Stimulated activated CD4-positive, alpha-beta T cell treated with anti-CD3 and anti-CD28 coated beads, Interleukin-15, amount 100 ng/mL, for 24 hours (primary cell): ENCODE measurements around the gene FLCN.

ENCODE experiments used
- DNase-seq: peaks from one replicate; pipeline ENCODE4 v3.0.0-alpha.2; 2020

The FLCN gene

DNA sequence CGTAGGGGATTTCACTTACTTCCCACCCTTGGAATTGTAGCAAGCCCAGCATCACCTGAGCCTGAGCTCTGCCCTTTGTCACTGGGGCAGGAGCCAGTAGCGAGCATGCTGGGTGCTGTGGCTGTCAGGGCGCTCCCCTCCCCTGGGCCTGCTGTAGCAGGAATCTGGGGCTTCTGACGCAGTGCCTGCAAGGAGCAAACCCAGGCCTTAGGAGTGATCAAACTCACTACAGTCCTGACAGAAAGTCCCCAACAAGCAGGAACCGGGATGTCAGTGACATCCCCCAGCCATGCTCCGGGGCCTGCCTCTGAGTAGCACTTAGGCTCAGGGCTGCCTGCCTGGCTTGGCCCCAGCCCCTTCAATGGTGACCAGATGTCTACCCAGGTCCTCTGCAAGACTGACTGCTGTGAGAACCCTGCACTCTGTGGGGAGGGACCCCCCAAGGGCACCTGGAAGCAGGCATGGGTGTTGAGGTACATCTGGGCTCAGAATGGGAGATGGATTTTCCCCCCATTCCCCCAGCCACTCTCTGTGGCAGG lies 54.3 kb downstream of the FLCN start:
- DNase-seq = no peak

DNA sequence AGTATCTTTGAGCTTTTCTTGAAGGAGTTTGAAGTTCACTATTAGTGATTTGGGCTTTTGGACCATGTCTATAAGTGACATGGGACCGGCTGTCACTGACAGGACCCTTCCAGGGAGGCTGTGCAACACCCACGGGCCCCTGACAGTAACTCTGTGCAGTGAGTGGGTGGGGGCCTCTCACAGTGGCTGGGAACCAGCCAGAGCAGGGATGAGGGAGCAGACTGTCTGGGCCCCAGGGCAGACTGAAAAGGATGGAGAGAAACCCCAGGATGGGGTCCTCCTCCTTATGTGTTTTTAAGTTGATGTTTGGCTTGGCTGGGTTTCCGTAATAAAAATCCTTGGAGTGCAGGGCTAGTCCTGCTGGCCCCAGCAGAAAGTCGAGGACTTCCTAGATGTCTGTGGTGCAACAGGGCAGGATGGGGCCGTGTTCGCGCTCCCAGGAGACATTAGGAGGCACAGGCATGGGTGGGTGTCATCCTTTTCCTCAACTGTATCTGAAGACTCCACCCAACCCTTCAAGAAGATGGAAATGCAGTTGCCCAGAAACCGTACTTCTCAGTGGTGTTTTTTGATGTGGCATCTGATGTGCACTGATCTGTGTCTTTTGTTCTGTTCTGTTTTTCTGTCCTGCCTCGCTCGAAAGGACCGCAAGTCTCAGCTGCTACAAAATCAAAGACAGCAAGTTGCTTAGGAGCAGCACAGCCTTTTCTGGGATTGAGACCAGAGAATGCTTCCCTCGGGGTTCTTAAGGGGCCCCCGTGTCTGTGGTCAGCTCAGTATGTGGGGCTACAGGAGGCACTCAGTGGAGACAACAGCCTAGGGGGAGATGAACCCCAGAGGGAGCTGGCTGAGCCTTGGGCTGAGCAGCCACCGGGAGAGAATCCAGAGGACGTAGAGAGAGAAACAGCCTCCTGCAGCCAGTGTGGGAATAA lies 55.0 kb downstream of the FLCN start:
- DNase-seq = peak; percentile 35

DNA sequence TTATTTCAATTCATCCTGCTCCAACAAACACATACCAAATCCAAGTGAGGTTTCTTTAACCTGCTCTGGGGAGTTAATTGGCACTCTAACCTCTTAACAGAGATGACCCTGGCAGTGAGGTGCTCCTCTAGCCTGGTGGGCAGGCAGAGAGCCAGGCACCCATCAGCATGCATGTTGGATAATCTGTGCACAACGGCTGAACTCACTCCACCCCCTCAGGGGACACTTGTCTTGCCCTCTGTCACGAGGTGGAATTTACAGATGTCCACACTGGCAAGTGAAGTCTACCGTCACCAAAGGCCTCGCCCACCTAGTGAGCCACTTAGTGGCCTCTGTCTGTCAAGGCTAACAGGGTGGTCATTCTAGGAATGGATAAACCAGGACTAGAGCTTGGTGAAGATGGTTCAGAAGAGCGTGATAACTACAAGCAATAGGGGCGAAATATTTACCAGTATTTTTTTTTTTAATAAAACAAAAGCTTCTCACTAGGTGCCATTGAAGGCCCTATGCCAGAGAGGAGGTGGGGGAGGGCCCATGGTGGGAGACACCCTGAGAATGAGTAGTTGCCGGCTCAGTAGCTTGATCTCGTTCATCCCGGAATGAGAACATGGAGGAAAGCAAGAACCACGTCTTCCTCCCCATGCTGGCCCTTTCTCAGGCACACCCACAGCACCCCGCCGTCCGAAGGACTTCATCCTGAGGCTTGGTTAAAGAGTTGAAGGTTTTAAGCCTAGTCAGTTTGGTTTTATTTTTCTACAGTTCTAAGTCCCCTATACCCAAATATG lies 56.0 kb downstream of the FLCN start:
- no peak for DNase-seq

DNA sequence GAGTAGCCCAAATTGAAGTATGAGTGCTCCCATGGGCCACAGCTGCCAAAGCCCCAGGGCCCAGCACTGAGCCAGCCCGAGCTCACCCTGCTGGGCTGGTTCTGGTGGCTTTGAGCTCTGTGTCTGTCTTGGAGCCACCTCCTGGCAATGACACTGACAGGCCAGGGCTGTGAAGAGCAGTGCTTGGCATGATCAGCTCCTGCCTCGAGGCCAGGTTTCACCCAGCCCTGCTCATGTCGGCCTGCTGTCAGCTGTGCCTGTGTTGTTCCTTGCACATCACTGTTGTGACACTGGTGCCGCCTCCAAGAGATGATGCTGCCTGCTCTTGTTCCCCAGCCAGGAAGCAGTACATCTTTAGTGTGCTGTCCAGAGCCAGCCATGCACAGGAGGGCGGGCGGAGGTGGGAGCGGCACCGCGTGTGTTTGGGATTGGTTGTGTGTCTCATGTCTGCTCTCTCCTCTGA lies 56.8 kb downstream of the FLCN start:
- DNase-seq = no peak

DNA sequence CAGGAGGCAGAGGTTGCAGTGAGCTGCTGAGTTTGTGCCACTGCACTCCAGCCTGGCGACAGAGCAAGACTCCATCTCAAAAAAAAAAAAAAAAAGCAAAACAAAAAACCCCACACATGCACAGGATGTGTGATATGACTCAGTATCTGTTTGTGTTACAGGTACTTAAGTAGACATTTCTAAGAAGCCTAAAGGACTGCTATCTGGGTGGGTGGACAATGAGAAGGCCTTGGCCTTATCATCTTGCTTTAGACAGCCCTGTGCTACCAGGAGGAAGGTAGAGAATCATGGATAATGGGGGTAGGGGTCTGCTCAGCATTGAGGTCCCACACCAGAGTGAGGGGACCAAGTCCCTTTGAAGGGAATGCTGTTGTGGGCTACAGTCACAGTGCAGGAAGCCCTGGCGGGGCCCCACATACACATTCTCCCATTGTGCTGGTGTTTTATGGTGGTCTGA lies 57.6 kb downstream of the FLCN start:
- no peak for DNase-seq

DNA sequence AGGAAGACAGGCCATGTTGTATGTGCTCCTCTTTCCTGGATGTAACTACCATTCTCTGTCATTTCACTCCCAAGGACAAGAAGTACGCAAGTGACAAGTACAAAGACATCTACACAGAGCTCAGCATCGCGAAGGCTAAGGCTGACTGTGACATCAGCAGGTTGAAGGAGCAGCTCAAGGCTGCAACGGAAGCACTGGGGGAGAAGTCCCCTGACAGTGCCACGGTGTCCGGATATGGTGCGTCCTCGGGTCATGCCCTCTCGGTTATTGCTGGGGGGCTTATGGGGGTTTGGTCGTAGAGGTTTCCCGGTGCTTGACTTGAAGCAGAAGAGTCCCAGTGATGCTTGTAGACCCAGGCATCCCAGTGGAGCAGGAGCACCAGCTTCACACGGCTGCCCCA lies 59.8 kb downstream of the FLCN start:
- no peak for DNase-seq

DNA sequence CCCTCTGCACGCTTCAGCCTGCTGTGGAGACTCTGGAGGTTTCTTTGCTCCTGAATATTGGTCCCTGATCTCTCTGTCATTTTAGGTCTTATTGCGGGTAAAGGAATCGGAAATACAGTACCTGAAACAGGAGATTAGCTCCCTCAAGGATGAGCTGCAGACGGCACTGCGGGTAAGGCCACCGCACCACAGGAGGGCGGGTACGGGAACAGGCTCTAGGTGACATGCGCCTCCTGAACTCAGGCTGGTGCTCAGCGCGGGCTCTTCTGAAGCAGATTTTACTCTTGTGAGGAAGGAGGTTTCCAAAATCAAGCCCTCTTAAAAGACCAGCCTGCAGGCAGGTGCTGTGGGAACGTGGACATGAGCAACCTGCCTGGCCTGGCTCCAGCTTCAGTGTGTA lies 60.6 kb downstream of the FLCN start:
- peak; percentile 37 for DNase-seq

DNA sequence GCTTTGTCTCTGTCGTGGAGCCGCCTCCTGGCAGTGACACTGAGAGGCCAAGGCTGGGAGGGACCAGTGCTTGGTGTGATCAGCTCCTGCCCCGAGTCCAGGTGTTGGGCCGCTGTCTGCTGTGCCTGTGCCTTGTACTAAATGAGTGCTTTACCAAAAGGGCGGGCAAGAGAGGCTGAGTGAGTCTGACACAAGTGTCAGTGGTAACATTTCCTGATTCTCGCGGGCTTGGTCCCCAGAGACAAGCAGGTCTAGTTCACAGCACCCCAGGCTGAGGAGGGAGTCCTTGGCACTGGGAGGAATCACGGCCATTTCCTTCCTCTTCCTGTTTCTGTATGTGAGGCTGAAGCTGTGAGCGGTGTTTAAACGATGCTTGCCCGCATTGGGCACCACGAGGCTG lies 61.1 kb downstream of the FLCN start:
- DNase-seq = peak; percentile 18

DNA sequence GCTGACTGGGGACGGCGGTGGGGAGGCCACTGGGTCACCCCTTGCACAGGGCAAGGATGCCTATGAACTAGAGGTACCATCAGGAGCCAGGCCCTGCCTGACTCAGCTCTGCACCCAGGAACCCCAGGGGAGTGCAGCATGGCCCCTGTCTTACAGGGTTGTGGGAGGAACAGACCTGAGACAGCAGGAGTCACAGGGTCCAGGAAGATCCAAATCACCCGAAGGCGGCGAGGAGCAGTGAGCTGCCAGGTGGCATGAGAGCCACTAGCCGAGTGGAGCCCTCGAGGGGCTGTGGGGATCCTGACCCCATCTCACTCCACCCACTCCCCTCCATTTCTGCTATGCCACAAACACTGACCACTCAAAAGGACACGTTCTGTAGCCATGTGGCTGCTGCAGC lies 61.6 kb downstream of the FLCN start:
- DNase-seq = no peak

DNA sequence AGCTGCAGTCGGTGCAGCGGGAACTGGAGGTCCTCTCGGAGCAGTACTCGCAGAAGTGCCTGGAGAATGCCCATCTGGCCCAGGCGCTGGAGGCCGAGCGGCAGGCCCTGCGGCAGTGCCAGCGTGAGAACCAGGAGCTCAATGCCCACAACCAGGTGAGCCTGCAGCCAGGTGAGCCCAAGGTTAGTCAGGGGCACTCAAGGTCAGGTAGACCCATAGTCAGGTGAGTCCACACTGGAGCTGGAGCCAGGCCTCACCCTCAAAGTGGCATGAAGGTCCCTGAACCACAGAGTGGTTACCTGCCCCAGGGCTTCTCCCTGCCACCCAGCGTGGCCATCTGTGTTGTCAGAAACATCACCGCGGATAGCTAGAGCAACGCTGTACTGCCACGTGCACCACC lies 63.0 kb downstream of the FLCN start:
- no peak for DNase-seq

DNA sequence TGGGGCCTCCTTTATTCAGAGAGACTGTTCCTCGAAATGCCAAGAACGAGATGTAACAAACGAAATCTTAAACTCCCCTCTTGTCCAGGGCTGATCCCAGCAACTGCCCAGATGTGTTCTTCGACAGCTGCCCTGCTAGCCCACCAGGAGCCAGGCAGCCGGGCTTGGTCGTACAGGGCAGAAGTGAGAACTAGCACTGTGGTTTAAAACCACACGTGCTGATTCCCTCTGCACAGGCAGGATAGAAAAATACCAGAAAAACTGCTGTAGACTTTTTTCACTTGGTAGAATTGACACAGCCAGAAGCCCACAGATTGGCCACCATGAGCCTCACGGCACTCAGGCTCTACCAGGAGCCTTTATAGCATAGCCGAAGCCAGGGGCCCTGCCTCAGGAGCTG lies 64.0 kb downstream of the FLCN start:
- DNase-seq = no peak

DNA sequence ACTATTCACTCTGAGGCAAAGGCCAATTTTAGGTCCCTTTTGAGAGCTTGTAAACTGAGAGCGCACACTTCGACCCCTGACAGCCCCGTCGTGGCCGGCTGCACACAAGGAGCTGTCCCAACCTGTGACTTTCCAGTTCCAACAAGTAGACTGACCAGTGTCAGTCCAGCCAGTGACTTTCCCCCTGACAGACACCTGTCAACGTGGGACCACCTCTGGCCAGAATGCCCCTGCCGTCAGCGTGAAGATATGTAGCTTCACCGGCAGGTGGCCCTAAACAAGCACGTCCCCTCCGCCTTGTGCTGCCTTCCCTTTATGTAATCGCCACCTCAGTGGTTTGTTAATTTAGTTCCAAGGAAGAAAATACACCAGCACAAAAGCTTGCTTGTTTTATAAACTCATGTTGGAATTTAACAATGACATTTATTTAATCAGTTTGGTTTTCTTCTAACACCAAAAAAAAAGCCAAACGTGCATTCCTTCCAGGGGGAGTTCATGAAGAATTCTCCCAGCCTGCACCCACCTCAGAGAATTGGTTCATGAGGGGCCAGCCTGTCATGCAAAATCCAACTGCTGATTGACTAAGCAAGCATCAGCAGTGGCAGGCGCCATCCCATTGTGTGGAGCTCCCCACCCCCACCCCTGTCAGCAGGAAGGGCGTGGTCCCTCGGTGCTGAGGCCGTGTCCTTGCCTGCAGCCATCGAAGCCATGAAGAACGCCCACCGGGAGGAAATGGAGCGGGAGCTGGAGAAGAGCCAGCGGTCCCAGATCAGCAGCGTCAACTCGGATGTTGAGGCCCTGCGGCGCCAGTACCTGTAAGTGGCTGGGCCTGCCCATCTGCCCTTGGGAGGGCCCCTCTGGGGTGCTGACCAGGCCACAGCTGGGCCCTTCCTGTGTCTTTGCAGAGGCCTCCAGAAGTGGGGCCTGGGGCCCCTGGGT lies 64.7 kb downstream of the FLCN start:
- DNase-seq = no peak

DNA sequence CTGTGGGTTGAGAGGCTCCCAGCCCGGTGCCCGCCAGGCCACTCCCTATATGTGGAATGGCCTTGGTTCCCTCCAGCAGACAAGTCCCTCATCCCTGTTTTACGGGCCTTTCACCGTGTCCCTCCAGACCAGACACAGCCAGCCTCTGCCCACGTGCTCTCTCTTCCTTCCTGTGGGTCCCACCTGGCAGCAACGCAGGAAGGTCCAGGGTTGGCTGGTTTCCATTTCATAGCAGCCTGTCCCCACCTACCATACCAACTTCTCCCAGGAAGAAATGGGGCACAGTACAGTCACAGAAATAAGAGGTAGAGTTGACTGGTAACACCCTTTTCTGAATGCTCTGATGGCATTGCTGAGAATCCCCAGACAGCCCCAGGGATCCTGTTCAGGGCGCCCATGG lies 65.8 kb downstream of the FLCN start:
- no peak for DNase-seq

DNA sequence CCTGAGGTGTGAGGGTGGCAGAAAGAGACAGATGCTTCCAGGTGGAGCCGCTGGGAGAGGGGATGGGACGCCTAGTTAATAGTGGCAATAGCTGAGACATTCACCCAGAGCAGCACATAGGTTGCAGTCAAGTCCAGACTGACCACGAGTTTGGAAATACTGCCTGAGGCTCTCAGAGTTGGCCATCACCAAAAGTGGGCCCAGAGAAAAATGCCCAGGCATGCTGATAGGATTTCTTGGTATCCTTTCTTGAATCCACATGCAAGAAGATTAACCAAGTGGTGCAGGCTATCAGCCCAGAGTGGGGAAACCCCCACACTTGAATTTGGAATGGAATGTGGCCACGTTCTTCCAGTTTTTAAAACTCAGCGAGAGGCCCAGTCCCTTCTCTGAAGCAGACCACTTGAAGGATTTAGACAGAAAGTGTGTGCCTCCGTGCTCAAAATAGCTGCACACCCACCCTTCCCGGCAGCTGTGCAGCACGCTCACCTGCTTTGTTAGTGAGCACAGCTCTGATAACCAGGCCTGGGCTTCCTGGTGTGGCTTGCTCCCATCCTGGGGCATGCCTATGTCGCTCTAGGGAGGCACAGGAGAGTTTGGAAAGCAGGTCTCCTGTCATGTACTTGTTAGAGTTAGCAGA lies 66.5 kb downstream of the FLCN start:
- no peak for DNase-seq

DNA sequence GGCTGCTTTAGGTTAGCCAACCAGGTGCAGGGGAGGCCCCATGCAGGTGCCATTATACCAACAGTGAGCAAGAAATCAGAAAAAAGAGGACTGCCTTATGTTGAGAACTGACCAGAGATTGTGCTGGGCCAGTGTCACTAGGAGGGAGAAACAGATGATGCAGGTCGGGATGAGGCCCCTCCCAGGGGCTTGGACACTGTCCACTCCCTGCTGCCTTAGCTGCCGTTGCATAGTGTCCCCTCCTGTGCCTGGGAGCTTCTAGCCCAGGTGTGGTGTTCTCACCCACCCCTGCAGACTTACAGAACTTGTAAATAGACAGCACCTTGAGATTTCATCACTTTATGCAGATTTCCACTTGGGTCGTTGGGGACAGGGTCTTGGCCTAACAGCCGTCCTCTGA lies 67.6 kb downstream of the FLCN start:
- no peak for DNase-seq

DNA sequence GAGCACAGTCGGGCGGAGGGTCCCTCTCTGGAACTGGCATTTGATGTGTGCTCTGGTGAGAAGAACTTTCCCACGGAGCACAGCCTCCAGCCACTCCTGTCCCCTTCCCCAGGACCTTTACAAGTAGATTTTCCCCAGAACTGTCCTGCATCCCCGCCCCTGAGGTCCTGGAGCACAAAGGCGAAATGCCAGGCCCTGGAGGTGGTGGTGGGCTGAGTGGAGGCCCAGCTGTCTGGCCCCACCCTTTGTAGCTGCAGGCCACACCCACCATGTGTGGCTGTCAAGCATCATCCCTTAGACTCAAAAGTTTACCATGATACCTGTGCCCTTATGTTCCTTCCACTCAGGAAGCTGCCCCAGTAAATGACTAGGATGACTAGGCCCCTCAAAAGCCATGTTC lies 68.6 kb downstream of the FLCN start:
- DNase-seq = no peak

DNA sequence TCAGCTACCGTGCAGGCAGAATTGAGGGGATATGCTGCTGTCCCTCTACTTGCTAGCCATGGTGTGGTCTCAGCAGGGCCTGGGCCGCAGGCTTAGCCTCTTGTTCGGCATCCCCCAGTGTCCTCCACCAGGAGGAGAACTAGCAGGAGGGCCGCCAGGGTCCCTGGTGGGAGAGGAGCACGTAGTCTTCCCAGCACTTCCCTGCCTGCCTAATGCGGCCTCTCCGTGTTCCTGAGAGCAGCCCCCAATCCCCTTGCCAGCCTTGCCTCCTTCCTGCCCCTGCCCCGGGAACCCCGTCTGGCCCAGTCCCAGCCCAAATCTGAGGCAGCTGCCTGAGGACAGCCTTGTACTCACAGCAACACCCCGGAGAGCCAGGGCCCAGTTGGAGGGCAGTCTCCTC lies 69.0 kb downstream of the FLCN start:
- no peak for DNase-seq

DNA sequence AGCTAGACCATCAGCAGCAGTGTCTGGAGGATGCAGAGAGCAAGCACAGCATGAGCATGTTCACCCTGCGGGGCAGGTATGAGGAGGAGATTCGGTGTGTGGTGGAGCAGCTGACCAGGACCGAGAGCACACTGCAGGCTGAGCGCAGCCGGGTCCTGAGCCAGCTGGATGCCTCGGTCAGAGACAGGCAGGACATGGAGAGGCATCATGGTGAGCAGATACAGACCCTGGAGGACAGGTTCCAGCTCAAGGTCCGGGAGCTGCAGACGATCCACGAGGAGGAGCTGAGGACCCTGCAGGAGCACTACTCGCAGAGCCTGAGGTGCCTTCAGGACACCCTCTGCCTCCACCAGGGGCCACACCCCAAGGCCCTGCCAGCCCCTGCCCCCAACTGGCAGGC lies 69.6 kb downstream of the FLCN start:
- no peak for DNase-seq

DNA sequence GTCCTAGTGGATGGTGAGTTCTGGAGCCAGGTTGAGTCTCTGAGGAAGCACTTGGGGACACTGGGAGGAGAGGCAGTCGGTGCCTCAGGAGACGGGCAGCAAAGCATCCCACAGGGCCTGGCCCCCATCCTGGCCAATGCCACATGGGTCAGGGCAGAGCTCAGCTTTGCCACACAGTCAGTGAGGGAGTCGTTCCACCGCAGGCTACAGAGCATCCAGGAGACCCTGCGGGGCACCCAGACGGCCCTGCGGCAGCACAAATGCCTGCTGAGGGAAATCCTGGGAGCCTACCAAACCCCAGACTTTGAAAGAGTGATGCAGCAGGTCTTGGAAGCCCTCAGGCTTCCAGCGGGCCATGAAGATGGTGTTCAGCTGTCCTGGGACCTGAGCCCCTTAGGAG lies 70.5 kb downstream of the FLCN start:
- DNase-seq = no peak

DNA sequence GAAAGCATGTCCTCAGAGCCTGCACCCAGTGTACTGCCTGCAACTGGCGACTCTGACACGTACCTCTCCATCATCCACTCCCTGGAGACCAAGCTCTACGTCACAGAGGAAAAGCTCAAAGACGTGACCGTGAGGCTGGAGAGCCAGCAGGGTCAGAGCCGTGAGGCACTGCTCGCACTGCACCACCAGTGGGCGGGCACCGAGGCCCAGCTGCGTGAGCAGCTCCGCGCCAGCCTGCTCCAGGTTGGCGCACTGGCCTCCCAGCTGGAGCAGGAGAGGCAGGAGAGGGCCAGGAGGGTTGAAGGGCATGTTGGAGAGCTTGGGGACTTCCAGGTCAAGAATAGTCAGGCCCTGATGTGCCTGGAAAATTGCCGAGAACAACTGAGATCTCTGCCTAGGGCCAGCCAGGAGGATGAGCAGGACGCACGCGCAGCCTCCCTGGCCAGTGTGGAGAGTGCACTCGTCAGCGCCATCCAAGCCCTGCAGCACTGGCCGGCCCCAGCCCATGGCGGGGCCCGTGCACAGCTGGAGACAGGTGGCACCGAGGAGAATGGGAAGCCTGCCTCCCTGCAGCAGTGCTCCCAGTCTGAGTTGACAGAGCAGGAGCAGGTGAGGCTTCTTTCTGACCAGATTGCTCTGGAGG lies 71.2 kb downstream of the FLCN start:
- no peak for DNase-seq

DNA sequence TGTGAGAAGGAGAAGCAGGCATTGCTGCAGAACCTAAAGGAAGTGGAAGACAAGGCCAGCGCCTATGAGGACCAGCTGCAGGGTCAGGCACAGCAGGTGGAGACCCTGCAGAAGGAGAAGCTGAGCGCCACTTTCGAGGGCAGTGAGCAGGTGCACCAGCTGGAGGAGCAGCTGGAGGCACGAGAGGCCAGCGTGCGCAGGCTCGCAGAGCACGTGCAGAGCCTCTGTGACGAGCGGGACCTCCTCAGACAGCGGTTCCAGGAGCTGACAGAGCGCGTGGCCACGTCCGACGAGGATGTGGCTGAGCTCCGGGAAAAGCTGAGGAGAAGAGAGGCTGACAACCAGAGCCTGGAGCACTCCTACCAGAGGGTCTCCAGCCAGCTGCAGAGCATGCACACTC lies 72.3 kb downstream of the FLCN start:
- DNase-seq = no peak

DNA sequence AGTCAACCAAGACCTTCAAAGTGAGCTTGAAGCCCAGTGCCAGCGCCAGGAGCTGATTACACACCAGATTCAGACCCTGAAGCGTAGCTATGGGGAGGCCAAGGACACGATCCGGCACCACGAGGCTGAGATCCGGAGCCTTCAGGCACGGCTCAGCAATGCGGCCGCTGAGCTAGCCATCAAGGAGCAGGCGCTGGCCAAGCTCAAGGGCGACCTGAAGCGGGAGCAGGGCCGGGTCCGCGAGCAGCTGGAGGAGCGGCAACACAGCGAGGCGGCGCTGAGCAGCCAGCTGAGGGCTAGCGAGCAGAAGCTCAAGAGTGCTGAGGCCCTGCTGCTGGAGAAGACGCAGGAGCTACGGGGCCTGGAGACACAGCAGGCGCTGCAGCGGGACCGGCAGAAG lies 72.8 kb downstream of the FLCN start:
- no peak for DNase-seq
